HG03565 (cell line): ENCODE measurements around the gene MCMBP.
A peak's percentile ranks its signal among the peaks of the same experiment; 100 is the strongest.

Experiments
- ATAC-seq: cut with Tn5 transposase; IDR thresholded peaks from one replicate; pipeline ENCODE4 v1.9.1; 2021; ENCODE audit warnings: mild to moderate bottlenecking, moderate library complexity; ENCODE audit not compliant: unreplicated experiment

MCMBP gene

DNA sequence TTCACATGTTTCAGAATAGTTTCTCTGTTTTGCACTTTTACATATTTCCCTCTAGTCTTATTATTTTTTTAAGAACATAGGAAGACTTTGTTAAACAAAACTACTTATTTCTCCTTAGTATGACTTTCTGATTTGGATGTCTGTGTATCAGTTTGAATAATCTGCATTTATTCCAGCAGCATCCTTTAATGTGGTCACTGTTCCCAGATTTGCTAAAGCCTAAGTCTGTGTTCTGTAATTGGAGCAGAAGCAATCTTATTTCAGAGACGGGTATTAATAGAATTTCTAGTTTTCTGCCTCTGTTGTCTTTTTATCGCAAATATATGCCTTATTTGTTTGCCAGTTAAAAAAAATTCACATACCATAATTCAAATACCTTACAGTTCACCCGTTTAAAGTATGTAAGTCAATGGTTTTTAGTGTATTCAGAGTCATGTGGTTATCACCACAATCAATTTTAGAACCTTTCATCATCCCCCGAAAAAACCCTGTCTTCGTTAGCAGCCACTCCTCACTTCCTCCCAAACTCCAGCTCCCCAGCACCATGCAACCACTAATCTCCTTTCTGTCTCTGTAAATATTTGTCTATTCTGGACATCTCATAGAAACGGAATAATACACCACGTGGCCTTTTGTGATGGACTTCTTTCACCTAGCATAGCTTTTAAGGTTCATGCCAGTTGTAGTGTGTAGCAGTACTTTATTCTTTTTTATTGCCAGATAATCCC, 88.1 kb downstream of the MCMBP start:
- ATAC-seq, result peak; percentile 75

DNA sequence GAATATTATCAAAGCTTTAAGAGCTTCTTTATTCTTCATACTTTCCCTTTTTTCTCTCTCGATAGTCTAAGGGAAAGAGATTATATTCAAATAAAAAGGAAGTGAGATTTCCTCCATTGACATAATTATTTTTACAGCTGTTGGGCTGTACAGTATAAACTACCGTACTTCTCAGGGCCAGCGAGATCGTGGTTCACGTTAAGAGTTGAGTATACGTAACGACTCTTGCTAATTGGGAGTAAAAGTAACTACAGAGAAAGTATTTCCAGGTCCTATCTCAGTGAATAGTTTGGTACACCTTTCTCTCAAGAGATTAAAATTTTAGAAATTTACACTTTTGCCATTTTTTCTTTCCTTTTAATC, 89.0 kb downstream of the MCMBP start:
- no peak for ATAC-seq

DNA sequence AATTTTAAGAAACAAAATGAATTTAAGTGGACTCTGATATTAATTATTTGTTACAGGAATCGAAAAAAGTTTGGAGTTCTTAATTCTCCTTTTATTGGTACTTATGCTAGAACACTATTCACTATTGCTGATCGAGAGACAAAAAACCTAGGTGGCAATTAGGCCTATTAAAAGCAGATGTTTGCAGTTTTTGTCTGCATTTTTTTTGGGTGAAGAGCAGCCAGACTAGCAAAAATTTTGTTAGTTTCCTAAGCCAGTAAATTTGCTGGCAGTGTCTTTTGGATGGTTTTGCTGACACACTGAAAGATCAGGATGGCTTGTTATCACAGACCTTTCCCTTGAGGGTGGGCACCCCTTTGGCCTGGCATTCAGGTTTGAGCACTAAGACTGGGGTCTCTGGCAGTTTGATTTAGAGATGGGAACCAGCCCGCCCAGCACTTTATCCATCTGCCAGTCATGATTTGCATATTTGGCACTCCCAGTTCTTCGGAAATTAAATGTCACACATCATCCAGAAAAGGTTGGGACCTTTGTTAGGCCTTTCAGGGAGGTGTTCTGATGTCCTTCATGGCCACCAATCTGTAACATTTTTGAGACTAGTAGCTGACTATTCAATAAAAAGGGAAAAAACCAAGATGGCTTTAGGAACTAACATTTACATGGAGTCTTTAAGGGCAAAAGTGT, 89.5 kb downstream of the MCMBP start:
- ATAC-seq, result no peak

DNA sequence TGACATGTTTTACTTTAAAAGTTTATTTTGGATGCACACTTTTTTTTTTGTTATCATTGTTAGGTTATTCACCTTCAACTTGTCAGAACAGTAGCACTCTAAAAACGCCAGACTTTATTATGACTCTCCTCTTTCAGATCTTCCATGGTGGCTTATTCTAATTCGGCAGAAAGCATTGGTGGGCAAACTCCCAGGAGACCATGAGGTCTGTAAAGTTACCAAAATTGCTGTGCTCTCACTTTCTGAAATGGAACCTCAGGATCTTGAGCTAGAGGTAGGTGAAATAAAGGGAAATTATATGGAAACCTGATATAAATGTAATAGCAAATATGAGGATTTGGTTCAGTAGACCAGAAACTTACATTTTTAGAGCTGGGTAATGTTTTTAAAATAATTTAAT, 91.1 kb downstream of the MCMBP start:
- ATAC-seq, result no peak

DNA sequence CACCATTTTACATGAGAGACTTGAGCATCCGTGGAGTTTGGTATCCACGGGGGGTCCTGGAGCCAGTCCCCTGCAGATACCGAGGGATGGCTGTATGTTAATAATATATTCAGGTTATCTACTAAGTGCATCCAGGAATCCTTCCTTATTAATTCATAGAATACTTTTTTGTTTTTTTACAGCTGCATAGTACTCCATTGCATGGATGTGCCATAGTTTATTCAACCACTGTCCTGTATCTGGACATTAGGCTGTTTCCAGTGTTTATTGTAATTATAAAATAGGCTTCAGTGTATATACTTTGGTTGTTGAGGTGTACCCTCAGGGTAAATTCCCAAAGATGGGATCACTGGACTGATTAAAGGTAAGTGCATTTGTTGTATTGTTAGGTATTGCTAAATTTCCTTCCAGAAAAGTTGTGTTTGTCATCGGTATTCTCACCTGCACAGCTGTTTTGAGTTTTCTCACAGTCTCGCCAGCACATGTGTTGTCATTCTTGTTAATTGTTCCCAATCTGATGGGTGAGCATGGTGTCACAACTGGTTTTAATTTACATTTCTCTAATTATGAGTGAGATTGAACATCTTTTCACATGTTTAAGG, 91.7 kb downstream of the MCMBP start:
- no peak for ATAC-seq
